GM18867 (cell line): ENCODE measurements around the gene NAMPT.
"Not testable (repeated sequence)": the region's sequence is repeated elsewhere in the genome, so short reads cannot be mapped to it uniquely, and the experiment has no call there.

Experiments used
- ATAC-seq: cut with Tn5 transposase; IDR thresholded peaks from one replicate; pipeline ENCODE4 v1.9.1; 2021; ENCODE audit warnings: mild to moderate bottlenecking, moderate library complexity; ENCODE audit not compliant: unreplicated experiment

NAMPT gene

GRCh38 chr7:106284714-106285050 is at the start of gene NAMPT:
Gene NAMPT, minus strand, starts transcription at chr7:106284983. Its CDS starts 99 bp downstream, at chr7:106284884.
- ATAC-seq, result no peak

- ATAC-seq, result no peak
Observed at GRCh38 chr7:106332201-106332600, 47.4 kb upstream of the NAMPT start.

DNA sequence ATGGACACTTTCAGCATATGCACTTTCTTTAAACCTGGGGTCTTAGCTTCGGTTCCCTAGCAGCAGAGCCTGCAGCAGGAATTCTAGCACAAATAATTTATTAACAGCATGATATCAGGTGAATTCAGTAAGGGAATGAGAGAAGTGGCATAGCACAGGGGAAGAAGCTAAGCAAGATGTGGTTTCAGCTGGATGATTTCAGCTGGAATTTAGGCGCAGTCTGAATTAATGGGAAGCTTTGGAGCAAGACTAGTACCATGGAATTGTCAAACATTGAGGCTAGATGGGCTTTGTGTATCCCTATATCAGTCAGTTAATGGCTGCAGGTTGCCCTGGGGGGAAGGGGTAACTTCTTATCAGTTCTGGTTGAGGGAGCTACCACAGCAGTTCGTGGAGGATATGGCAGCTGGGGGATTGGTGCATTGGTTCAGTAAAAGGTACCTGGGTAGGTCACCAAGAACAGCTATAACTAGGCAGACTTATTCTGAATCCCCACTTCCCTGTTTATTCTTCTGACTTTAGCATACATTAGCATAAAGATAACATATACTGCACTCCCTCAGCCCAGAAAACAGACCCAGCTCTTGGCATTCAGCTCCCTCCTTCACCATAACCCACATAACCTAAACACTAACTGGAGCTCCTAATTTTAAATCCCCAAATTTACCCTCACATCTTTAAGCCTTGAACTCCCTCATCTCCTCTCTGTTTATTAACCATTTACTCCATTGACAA is 46.8 kb upstream of the NAMPT start:
- no peak for ATAC-seq

DNA sequence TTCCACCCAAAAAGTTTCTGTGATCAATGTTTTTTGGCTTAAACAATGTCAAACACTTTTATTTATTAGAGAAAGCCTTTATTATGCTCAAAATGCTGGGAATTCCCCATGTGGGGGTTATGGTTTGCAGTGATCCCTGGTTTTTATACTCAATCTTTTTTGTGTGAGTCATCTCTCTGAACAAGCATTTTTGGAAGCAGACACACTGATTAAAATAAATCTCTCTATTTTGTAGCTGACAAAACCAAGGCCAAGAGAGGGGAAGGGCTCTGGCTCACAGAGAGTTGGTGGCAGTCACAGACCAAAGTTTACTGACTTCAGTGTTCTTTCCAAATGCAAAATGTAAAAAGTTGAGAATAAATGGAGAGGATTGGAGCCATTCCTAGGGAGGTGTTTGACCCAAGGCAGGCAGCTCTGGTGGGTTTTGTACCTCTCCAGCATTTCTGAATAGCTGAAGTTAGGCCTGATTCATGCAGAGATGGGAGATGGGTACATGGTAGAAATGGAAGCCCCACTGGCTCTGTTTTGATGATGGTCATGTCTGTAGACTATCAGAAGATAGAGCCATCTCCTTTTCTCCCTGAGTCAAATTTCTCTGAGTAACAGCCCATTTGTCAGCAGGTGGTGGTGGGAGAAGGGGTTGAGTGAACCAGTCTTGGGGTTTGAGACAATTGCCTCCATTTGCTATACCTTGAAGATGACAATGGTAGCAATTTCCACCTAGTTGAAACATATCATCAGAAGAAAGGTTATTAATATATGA is 45.4 kb upstream of the NAMPT start:
- ATAC-seq, result no peak

- ATAC-seq, result no peak
Observed at GRCh38 chr7:106329408-106329807, 44.6 kb upstream of the NAMPT start.

DNA sequence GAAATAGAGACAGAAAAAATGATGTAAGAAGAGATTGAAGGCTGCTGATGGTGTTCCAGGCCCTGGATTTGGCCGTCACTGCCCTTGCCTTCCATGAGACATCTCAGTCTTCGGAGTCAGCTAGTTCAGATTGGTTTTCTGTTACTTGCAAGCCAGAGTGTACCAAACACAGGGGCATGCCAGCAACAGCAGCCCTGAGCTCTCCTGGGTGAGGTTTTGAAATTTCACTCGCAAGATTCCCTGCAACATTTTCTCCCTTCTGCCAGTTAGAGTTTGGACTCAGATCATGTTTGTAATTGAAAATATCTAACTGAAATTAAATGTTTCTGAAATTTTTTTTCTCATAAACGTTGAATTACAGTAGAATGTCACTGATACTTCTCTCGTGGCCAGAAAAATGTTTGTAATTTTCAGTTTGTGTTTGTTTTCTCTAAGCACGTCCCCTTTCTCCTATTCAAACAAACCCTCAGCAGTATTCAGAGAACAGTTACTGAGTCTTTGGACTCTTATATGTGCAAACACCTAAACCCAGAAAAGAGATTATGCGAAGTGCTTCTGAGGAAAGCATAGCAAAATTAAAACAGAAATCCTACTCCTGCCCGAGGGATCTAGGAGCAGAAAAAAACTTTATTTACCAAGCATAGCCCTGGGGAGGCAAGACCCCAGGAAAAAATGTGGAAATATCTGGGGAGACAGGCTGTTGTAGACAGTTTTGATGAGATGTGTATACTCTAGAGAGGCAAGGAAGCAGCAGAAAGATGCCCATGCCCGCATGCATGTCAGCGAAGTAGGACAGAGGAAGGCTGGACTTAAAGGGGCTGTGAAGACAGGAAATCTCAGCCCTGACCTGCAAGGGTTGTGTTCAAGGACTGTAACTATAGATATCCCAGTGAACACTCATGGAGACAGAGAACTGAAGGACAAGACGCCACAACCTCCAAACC is 43.0 kb upstream of the NAMPT start:
- ATAC-seq, result no peak

DNA sequence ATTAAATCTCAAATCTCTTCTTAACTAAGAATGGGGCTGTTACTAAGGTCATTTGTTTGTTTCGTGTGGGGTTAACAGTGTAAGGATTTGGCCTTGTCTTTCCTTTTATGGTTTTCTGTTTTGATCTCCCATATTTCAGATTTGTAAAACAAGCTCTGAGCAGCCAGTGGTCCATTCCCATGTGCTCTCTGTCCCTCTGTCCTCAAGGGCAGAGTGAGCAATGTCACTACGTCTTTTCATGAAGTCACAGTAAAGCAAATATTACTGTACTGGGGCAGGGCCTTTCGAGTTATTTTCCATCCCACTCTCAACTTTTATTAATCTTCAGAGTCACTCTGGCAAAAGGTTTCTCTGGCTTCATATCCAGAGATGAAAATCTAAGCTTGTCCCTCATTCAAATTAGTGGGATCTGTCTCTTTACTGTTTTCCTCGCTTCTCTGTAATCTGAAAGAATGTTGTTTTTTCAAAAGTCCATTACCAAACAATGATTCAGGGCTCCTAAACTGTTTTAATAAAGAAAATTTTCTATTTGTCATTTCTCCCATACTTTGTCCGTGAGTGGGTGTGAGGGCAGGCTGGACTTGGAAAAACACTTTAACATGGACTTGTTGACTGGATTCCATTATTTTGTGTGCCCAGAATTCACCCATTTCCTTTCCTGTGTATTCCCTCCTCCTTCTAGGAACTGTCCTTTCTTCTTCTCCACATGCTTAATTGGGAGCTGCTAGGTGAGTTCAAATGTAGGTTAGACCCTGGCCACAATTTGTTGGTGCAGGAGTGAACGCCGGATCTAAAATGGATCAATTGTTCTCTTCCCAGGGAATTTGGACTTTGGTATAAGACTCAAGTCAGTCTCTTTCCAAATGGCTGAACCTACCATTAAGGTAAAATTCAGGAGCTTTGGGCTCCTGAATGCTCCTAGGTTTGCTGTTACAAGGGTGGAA is 42.1 kb upstream of the NAMPT start:
- no peak for ATAC-seq

DNA sequence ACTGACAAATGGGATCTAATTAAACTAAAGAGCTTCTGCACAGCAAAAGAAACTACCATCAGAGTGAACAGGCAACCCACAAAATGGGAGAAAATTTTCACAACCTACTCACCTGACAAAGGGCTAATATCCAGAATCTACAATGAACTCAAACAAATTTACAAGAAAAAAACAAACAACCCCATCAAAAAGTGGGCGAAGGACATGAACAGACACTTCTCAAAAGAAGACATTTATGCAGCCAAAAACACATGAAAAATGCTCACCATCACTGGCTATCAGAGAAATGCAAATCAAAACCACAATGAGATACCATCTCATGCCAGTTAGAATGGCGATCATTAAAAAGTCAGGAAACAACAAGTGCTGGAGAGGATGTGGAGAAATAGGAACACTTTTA is 39.7 kb upstream of the NAMPT start:
- ATAC-seq, result not testable (repeated sequence)

- not testable (repeated sequence) for ATAC-seq
Observed at GRCh38 chr7:106320254-106320770, 35.5 kb upstream of the NAMPT start.

- no peak for ATAC-seq
Observed at GRCh38 chr7:106318482-106318881, 33.7 kb upstream of the NAMPT start.

- ATAC-seq, result no peak
Observed at GRCh38 chr7:106317971-106318370, 33.2 kb upstream of the NAMPT start.

- no peak for ATAC-seq
Observed at GRCh38 chr7:106316947-106317346, 32.2 kb upstream of the NAMPT start.

GRCh38 chr7:106314875-106315274 is 30.1 kb upstream of the NAMPT start:
- ATAC-seq, result no peak

DNA sequence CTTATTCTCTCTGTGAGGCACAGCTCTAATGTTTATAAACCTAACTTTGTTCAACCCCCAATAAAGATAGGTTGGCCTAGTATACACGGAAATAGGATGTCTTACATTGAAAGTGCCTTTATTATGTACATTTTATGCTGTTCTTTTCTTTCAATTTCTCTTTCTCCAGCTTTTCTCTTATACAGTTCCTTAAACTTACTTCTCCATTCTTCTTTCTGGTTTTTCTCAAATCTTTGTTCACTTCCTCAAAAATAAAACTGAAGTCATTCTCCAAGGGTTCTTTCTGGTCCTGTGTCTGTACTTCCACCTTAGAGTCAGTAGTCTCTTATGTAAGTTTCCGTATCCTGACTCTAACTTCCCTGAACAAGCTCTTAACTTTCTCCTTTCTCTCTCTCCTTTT is 29.2 kb upstream of the NAMPT start:
- no peak for ATAC-seq

DNA sequence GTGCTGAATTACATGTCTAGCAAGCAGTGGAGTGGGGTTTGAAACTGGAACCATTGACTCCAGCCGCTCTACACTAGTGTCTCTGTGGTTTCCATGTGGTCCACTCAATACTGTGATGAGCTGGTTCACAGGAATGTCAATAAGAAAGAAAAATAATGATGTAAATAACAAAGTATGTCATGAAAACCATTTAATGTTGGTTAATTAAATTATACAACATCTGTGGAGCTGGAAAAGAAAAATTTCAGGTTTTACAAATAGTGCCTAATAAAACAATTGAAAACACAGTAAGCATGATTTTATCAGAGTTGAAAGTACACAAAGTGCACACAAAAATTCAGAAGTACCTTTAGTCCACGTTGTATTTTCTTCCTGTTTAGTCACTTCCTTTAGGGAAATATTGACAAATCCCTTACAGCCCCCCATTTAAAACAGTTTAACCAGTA is 28.7 kb upstream of the NAMPT start:
- ATAC-seq, result no peak

DNA sequence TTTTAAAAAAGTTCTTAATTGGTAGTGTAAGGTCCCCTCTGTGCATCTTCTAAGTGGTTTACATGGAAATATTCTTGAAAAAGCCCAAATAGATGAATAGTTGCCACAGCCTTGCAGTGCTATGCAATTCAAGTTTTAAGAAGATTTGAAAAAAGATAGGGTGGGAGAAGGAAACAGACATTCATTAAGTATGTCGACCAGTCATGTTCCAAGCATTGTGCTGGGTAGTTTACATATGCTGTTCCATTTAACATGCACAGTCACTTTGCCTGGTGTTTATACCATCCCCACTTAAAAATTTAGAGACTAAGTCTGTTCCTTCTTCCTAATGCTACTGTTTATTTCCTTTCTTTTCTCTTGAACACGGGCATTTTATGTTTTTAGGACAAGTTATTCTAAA is 28.1 kb upstream of the NAMPT start:
- ATAC-seq, result no peak

DNA sequence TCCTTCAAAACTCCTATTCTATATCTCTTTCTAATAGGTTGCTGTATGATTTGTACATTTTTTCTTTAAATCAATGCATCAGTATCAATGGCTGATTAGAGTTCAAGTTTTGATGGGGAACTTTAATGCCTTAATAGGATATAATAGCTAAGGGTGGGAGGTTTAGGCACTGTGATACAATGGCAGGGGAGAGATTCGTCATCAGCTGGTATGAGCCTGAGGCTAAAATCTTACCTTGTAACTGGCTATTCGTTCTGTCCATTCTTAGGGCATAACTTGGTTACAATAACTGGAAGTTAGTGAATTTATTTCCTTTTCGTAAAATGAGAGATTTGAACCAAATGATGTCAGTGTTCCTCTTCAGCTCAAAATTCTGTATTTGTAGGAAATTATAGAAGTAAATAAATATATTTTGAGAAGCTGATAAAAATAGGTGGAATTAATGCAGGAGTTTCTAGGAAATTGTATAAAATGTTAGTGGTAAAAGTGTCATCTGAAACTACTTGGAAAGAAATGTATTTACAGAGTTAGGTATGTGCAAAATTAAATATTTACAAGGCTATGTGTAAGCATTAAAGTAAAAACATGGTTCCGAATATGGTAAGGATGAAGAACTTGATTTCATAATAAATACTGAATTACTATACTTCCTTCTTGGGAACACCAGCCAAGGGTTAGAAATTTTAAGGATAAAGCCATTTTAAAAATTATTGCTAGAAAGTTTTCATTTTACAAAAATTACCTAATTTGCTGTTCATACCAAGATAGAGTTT is 27.5 kb upstream of the NAMPT start:
- ATAC-seq, result no peak

GRCh38 chr7:106309362-106309761 is 24.6 kb upstream of the NAMPT start:
- ATAC-seq, result no peak

DNA sequence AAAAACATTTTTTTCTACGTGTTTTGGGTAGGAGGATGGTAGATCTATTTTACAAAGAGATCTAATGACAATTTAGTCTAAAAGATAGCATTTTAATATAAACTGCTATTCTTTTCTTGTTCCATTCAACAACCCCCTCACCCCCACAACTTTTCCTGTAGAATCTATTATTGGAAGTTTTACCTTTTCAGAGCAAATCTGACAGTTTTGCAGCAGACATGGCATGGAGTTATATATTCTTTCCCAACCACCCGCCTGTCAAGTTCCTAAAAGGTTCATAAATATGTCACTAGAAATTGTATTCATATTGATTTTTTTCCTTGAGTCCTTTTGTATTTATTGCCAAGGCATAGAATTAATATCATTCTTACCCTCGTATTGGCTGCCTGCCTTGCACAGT is 21.5 kb upstream of the NAMPT start:
- ATAC-seq, result no peak
